ENCODE data around the gene RTTN.
"Not testable (repeated sequence)": the region's sequence is repeated elsewhere in the genome, so short reads cannot be mapped to it uniquely, and the experiment has no call there.

RTTN gene

DNA sequence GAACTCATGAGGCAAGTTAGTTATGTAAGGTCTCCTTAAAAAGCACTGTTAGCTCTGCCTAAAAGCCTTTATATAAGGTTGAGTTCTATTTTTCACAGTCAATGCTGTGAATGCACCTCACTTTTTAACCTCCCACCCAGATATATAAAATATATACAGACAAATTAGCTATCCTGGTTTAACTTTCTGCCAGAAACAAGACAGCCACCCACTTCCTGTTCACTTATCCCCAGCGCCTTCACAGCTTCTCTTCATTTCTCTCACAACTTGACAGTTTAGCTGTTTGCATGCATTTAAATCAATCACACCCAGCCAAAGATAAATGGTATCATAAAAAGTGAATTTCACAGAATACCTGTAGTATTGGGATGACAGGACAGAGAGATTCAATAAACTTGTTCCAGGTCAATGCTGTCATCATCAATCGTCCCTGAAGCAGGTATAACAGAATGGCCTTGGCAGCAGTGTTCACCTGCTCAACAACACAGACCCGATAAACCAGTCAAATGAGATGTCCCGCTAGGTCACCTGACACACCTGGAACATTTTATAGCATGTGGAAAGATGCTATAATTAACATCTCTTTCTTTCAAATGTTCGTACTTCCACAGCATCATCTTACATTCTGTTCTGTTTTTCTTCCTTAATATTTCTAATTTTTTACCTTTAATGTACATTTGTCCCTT, 55.7 kb downstream of the RTTN start:
- ATAC-seq = no peak
- no peak for DNase-seq

DNA sequence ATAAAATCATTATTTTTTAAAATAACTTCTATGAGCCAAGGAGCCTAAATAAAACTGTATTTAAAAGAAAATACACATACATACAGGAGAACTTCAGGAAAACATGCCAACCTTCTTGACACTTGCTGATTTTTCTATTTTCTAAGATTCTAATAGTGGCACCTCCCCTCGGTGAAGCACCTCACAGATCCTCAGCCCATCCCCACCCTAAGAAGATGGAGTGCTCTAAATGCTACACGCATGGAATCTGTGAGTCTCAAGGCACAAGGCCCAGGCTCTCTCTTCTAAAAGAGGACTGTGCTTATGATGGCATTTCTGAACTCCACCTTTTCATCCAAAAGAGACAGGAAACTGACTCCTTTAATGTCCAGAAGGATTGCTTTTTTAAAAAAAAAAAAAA, 56.3 kb downstream of the RTTN start:
- DNase-seq (no peak), ATAC-seq (no peak)

- ATAC-seq (no peak), DNase-seq (no peak)
Observed at GRCh38 chr18:70148039-70148938, 57.2 kb downstream of the RTTN start.

DNA sequence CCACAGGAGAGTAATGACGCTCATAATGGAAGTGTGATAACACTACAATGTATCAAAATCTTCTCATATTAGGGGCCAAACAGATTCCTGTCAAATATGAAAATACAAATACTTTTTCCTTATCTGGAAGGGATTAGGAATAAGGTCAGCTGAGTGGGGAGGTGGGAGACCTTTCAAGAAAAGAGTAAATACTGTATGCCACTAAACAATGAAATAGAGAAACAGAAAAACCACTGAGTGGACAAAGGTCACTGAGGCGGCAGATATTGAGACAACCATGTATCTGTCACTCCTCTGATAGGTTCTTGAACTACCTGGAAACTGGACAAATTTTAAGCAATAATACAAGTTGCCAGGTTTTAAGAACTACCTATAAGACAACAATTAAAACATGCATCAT, 59.3 kb downstream of the RTTN start:
- DNase-seq = no peak
- no peak for ATAC-seq

DNA sequence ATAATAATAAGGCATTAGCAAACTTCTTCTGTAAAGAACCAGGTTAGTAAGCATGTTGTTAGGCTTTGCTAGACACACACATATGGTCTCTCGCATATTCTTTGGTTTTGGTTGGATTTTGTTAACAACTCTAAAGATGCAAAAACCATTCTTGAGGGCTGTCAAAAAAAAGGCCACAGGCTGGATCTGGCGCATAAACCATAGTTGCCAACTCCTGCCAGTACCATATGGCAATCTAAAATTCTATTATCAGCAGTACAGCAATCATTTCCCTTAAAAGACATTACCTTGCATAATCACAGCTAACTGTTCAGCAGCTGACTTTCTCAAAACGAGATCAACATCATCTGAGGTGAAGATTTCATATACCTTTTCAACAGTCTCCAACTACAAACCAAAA, 63.5 kb downstream of the RTTN start:
- ATAC-seq (no peak), DNase-seq (no peak)

- ATAC-seq = no peak
- no peak for DNase-seq
Observed at GRCh38 chr18:70139138-70139537, 66.3 kb downstream of the RTTN start.

- no peak for DNase-seq
- ATAC-seq = no peak
Observed at GRCh38 chr18:70135604-70136003, 69.9 kb downstream of the RTTN start.

DNA sequence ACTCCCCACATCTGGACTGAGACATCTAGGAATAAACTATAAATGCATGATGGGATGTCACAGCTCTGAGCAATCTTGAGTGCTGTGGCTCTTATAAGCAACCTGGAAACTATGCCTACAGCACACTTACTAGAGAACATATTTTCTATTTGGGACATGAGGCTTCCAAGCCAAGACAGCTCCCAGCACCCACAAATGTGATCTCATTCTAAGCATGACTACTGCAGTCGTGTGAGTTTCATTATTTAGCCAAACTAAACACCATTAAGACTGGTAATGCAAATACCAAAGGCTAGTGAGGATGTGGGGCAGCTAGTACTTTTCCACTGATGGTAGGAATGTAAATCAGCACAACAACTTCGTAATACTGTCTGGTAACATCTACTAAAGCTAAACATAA, 72.5 kb downstream of the RTTN start:
- ATAC-seq (no peak), DNase-seq (no peak)

DNA sequence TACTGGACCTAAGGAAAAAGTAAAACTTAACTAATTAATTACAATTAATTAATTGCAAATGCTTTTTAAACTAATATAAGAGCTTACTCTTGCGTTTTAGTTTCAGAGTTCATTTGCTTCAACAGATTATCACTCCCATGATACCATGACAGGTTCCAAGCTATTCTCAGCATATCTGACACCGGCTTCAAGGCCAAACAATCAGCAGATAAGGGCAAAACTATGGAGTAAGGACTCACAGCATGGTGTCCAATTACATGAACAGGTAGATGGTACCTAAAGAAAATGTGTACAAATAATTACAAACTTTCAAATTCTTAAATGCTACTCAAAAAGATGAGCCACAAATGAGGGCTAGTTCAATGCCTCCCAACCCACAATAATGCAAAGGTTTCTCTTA, 77.2 kb downstream of the RTTN start:
- ATAC-seq = no peak
- DNase-seq = no peak

DNA sequence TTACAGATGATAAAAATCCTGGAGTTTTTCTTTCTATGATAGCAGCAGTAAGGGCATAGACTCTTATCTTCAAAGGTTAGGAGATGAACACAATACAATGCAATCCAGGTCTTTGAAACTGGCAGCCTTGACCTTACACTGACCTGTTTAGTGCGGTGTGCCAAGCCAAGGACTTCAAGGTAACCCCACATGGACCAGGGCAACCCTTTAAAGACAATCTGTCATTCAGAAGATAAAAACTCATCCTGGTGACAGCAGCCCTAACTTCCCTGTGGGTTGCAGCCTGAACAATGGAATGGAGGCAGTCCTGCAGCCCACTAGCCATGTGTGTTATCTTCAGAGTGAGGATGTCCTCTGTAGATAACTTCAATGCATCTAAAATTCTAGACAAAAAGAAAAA, 78.1 kb downstream of the RTTN start:
- ATAC-seq = no peak

DNA sequence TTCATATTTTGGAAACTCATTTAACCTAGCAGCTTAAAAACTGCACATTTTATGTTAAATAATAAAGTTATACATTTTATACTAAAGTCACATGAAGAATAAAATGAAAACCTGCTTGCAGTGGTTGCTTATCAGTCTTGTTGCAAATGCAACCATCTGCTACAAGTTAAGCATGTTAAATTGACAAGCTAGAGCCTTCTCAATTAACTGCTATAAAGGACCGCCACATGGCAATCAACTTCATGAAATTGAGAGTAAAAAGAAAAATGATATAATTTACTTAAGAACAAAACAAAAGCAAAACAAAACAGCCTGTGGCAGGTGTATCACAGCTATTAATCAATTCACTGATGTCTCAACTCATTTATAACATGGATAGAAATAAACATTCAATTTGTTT, 78.7 kb downstream of the RTTN start:
- ATAC-seq = no peak

More for the DNA sequence above, 78.1 kb downstream of the RTTN start:
- no peak for DNase-seq

GRCh38 chr18:70124139-70124538, 81.3 kb downstream of the RTTN start:
- ATAC-seq (no peak), DNase-seq (no peak)

More for the DNA sequence above, 78.7 kb downstream of the RTTN start:
- DNase-seq = no peak

- ATAC-seq (no peak), DNase-seq (no peak)
Observed at GRCh38 chr18:70121842-70122241, 83.6 kb downstream of the RTTN start.

- ATAC-seq = no peak
- DNase-seq = no peak
Observed at GRCh38 chr18:70116949-70117348, 88.5 kb downstream of the RTTN start.

GRCh38 chr18:70113511-70113910, 92.0 kb downstream of the RTTN start:
- ATAC-seq (no peak), DNase-seq (no peak)

DNA sequence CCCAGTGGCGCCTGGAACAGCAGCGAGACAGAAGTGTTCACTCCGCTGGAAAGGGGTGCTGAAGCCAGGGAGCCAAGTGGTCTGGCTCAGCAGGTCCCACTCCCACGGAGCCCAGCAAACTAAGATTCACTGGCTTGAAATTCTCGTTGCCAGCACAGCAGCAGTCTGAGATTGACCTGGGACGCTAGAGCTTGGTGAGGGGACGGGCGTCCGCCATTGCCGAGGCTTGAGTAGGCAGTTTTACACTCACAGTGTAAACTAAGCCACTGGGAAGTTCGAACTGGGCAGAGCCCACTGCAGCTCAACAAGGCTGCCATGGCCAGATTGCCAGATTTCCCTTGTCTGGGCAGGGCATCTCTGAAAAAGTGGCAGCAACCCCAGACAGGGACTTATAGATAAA, 94.8 kb downstream of the RTTN start:
- no peak for DNase-seq

DNA sequence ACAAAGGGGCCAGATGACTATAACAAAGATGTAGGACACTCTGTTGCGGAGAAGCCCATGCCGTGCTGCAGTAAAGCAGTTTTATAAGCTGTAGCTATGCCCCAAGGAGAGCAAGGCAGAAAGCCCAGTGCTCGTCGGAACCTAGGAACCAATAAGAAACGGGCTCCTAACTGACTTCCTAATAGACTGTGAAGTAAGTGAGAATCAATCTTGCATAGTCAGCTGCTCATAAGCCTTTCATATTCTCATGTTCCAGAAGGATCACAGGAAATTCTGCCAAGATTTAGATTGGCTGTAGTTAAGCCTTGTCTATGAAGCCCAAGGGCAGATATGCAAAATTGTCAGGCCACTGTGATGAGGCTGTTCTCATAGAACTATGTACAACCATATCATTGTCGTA, 98.4 kb downstream of the RTTN start:
- DNase-seq = no peak
- ATAC-seq = no peak

More for the DNA sequence above, 94.8 kb downstream of the RTTN start:
- ATAC-seq = no peak

- not testable (repeated sequence) for DNase-seq, ATAC-seq
Observed at GRCh38 chr18:70102854-70103253, 102.6 kb downstream of the RTTN start.

- no peak for DNase-seq
- ATAC-seq = no peak
Observed at GRCh38 chr18:70089858-70090257, 115.6 kb downstream of the RTTN start.

DNA sequence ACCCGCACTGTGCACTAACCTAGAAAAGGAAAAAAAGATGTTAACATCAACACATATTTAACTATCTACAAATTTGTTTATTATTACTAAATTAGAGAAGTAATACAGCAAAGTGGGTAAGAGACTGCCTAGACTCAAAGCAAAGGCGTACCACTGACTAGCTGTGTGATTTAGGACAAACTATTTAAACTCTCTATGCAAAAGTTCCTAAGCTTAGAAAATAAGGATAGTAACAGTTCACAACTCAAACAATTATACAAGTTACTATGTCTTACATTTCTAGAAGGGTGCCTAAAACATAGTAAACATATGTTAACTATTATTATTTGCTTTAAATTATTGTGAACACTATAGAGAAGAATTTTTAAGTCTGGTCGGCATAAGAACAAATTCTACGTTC, 119.4 kb downstream of the RTTN start:
- DNase-seq (no peak), ATAC-seq (no peak)

- ATAC-seq (no peak), DNase-seq (no peak)
Observed at GRCh38 chr18:70085641-70086040, 119.8 kb downstream of the RTTN start.

GRCh38 chr18:70082430-70082829, 123.1 kb downstream of the RTTN start:
- ATAC-seq (no peak), DNase-seq (no peak)

DNA sequence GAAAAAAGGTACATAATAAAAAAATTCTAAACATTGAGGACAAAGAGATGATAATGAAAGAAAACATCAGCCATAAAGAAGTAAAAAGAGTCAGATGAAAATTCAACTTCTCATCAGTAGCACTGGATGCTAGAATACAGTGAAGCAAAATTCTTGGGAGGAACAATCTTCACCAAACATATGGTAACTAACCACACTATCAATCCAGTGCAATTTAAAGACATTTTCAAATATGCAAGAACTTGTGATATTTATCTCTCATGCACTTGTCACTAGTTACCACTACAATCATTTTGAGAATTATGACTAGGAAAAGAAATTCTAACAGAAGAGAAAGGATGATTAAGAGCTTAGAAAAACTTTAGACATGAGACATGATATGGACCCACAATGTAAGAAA, 127.4 kb downstream of the RTTN start:
- ATAC-seq = no peak
- no peak for DNase-seq

GRCh38 chr18:70075906-70076305, 129.6 kb downstream of the RTTN start:
- ATAC-seq = no peak
- no peak for DNase-seq
